GM12874 (cell line): Measurements from ENCODE around the gene SLC9A3.

ENCODE experiments used
- TF ChIP-seq, protein P1 (sequence below): IDR thresholded peaks from 2 replicates; pipeline ENCODE4 v1.5.1; 2011; ENCODE audit warnings: low read depth, mild to moderate bottlenecking, control low read depth, low read length, moderate library complexity; ENCODE audit not compliant: insufficient read depth

SLC9A3 gene

DNA sequence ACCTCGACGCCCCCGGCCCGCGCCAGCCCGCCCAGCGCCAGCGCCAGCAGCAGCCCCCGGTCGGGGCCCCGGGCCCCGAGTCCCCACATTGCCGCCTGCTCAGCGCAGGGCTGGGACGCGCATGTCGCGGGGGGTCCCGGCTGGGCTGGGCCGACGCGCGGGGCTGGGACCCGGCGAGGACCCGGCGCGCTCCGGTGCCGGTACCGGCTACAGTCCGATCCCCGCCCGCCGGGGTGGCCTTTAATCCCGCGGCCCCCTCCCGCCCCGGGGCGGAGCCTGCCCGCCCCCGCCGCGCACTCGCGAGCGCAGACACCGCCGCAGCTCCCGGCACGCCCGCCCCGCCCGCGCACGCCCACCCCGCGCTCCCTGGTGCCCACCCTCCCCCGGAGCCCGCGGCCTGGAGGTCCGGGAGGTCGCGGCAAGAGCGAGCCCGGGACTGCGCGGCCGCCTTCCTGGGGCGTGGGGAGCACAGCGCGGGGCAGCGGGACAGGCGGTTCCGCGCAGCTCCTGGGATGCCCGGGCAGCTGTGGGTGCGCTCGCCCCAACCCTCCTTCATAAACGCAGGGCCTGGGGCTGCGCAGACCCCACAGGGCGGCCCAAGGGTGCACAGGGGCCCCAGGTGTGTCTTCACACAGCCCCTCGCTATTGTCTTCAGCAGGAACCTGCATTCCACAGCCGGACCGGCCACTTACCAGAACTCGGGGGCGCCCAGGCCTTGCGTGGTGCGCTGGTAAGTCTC is at the start of gene SLC9A3:
Gene SLC9A3 (minus strand): TSS at position 216 of the 739 bp plus-strand sequence.
- TF ChIP-seq, protein P1, sequence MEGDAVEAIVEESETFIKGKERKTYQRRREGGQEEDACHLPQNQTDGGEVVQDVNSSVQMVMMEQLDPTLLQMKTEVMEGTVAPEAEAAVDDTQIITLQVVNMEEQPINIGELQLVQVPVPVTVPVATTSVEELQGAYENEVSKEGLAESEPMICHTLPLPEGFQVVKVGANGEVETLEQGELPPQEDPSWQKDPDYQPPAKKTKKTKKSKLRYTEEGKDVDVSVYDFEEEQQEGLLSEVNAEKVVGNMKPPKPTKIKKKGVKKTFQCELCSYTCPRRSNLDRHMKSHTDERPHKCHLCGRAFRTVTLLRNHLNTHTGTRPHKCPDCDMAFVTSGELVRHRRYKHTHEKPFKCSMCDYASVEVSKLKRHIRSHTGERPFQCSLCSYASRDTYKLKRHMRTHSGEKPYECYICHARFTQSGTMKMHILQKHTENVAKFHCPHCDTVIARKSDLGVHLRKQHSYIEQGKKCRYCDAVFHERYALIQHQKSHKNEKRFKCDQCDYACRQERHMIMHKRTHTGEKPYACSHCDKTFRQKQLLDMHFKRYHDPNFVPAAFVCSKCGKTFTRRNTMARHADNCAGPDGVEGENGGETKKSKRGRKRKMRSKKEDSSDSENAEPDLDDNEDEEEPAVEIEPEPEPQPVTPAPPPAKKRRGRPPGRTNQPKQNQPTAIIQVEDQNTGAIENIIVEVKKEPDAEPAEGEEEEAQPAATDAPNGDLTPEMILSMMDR: no peak

DNA sequence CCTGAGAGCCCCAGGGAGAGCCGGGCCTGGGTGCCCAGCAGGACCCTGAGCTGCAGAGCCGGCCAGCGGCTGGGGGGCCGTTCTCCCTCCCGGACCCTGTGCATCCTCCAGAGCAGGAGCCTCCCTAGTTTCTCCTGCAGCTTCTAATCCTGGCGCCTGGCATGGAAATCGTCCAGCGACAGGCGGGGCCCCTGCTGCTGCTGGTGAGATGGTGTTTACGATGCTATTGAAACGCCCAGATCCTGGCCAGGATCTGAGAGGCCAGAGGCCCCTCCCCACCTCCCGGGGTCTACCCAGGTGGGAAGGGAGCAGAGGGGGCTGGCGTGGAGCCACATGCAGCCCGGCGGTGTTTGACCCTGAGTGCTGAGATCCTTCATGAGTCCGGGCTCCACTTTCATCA is 49.7 kb upstream of the SLC9A3 start:
- TF ChIP-seq, protein P1: no peak

GRCh38 chr5:573206-573605 is 49.0 kb upstream of the SLC9A3 start:
- TF ChIP-seq, protein P1: no peak

GRCh38 chr5:572398-573019 is 48.3 kb upstream of the SLC9A3 start:
- TF ChIP-seq, protein P1: no peak

DNA sequence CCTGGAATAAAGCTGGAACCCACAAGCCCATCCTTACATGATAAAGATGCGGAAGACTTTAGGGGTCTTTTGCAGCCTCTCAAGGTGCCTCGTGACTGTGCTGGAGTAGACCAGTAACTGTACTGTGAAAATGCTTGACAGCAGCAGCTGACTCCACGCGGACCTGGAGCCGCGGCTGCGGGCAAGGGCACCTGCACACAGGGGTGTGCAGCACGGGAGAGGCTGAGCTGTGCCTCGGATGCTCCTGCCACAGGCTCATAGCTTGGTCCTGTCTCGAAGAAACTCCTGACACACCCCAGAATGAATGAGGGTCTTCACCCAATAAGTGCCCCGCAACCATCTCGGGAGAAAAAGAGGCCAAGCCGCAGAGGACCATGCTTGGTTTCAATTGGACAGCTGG is 47.5 kb upstream of the SLC9A3 start:
- TF ChIP-seq, protein P1: no peak

DNA sequence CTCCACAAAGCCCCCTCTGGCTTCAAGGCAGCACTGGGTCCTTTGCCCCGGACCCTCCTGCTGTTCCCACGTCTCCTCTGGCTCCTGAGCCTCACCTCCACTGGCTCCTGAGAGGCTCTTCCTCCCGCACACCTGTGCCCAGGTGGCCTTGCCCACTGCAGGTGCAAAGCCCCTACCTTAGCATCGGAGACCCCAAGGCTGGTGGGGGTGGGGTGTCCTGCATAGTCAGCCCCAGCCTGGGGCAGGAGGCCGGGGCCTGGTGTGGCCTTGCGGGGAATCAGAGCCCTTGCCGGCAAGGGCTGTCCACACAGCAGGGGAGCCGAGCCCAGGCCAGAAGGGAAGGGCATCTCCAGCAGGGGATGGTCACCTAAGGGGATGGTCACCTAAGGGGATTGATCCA is 46.6 kb upstream of the SLC9A3 start:
- TF ChIP-seq, protein P1: no peak

- TF ChIP-seq, protein P1: no peak
Measured at GRCh38 chr5:570446-570845, 46.2 kb upstream of the SLC9A3 start.
